Ovary (tissue), 3 donors: ENCODE data around the gene SYT9.

Experiments used
- CTCF ChIP-seq, 3 donors: fragments of 450-650 bp in 2 of 3; fragments of 200-600 bp in 1 of 3; IDR thresholded peaks; one replicate each; pipeline versions ENCODE4 v1.5.1 to v1.8.0; 2016 to 2022; ENCODE audit warnings: antibody characterized with exemption in 3 of 3, mild to moderate bottlenecking in 1 of 3
- POLR2A ChIP-seq: fragments of 450-650 bp; IDR thresholded peaks from one replicate; pipeline ENCODE4 v1.6.1; 2017; ENCODE audit warnings: antibody characterized with exemption, mild to moderate bottlenecking, moderate library complexity
- donor health status: DM: no; HTN: no; CAD: no.

GRCh38 chr11:7270233-7270865 lies 18.6 kb downstream of the SYT9 start:
- TF ChIP-seq CTCF (IDR thresholded peaks at IDR 0.05) (no peak), POLR2A (no peak)
